WERI-Rb-1 (cell line): ENCODE results near the gene SH3PXD2B.

Experiments
- DNase-seq: peaks from one replicate; pipeline ENCODE4 v3.0.0-alpha.2; 2020
- H3K27ac ChIP-seq: fragments of 250-450 bp; sonication (Bioruptor Pico); 2 replicates; pipeline ENCODE4 v1.5.1; 2020; ENCODE audit warnings: mild to moderate bottlenecking, moderate library complexity
- H3K27me3 ChIP-seq: fragments of 250-450 bp; sonication (Bioruptor Pico); 2 replicates; pipeline ENCODE4 v1.5.1; 2021; ENCODE audit warnings: mild to moderate bottlenecking, low read depth, moderate library complexity; ENCODE audit not compliant: insufficient read depth, severe bottlenecking
- H3K36me3 ChIP-seq: fragments of 250-450 bp; sonication (Bioruptor Pico); 2 replicates; pipeline ENCODE4 v1.5.1; 2020; ENCODE audit warnings: mild to moderate bottlenecking, moderate library complexity
- H3K4me3 ChIP-seq: 2 replicates; pipeline ENCODE4 v1.5.1; 2011; ENCODE audit warnings: low read depth, mild to moderate bottlenecking, control low read depth, low read length
- H3K9me3 ChIP-seq: fragments of 250-450 bp; sonication (Bioruptor Pico); 2 replicates; pipeline ENCODE4 v1.5.1; 2021; ENCODE audit warnings: mild to moderate bottlenecking, moderate library complexity; ENCODE audit not compliant: severe bottlenecking
- CTCF ChIP-seq: IDR thresholded peaks from 2 replicates; pipeline ENCODE4 v1.5.1; 2011; ENCODE audit warnings: low read depth, mild to moderate bottlenecking, control low read depth, inconsistent platforms, low read length

Gene SH3PXD2B

GRCh38 chr5:172444626-172445365 lies 9.5 kb downstream of the SH3PXD2B start:
- no peak for TF ChIP-seq CTCF

GRCh38 chr5:172444110-172444510 lies 10.2 kb downstream of the SH3PXD2B start:
- no peak overlapping the region for H3K4me3 ChIP-seq
- H3K27ac ChIP-seq = peak overlapping the region; percentile 57

More at GRCh38 chr5:172444626-172445365, 9.5 kb downstream of the SH3PXD2B start:
- Histone ChIP-seq H3K36me3 (no peaks in the 10 kb centered on the region), H3K27ac (peak overlapping the region; percentile 57; the same call in 1 of the 2 replicates), H3K27me3 (no peaks in the 10 kb centered on the region), H3K4me3 (no peak overlapping the region), H3K9me3 (no peaks in the 10 kb centered on the region)
- DNase-seq = no peak

GRCh38 chr5:172443441-172444109 lies 10.8 kb downstream of the SH3PXD2B start:
- DNase-seq = peak; percentile 91
- TF ChIP-seq CTCF = no peak
- Histone ChIP-seq H3K27me3 (no peaks in the 10 kb centered on the region), H3K4me3 (no peak overlapping the region), H3K36me3 (no peaks in the 10 kb centered on the region), H3K27ac (peak overlapping the region; percentile 57), H3K9me3 (no peaks in the 10 kb centered on the region)

More at GRCh38 chr5:172444110-172444510, 10.2 kb downstream of the SH3PXD2B start:
- Histone ChIP-seq H3K36me3 (no peaks in the 10 kb centered on the region), H3K9me3 (no peaks in the 10 kb centered on the region), H3K27me3 (no peaks in the 10 kb centered on the region)
- peak; percentile 46 for DNase-seq
- TF ChIP-seq CTCF = no peak

- Histone ChIP-seq H3K4me3 (no peak overlapping the region), H3K36me3 (no peaks in the 10 kb centered on the region), H3K9me3 (no peaks in the 10 kb centered on the region), H3K27me3 (no peaks in the 10 kb centered on the region), H3K27ac (peak overlapping the region; percentile 57)
- DNase-seq = no peak
- no peak for TF ChIP-seq CTCF
Observed at GRCh38 chr5:172442592-172442991, 11.7 kb downstream of the SH3PXD2B start.

GRCh38 chr5:172441262-172441751 lies 13.0 kb downstream of the SH3PXD2B start:
- Histone ChIP-seq H3K36me3 (no peaks in the 10 kb centered on the region), H3K27me3 (no peaks in the 10 kb centered on the region), H3K27ac (no peak overlapping the region), H3K9me3 (no peaks in the 10 kb centered on the region), H3K4me3 (no peak overlapping the region)
- DNase-seq = no peak
- no peak for TF ChIP-seq CTCF
